COR-L47 (cell line): ENCODE measurements around the gene OR51B2.
"Not testable (repeated sequence)": the region's sequence is repeated elsewhere in the genome, so short reads cannot be mapped to it uniquely, and the experiment has no call there.

Experiments used
- DNase-seq: peaks from one replicate; lab custom pipeline; 2025; lab: John Stamatoyannopoulos, UW

OR51B2 gene

GRCh38 chr11:5324197-5324596 lies at the start of gene OR51B2:
Gene OR51B2, minus strand, starts transcription at chr11:5324297. Its CDS starts 0 bp downstream, at chr11:5324297.
- no peak for DNase-seq

- DNase-seq: no peak
Observed at GRCh38 chr11:5369789-5370188, 45.7 kb upstream of the OR51B2 start.

GRCh38 chr11:5368502-5369043 lies 44.5 kb upstream of the OR51B2 start:
- no peak for DNase-seq

DNA sequence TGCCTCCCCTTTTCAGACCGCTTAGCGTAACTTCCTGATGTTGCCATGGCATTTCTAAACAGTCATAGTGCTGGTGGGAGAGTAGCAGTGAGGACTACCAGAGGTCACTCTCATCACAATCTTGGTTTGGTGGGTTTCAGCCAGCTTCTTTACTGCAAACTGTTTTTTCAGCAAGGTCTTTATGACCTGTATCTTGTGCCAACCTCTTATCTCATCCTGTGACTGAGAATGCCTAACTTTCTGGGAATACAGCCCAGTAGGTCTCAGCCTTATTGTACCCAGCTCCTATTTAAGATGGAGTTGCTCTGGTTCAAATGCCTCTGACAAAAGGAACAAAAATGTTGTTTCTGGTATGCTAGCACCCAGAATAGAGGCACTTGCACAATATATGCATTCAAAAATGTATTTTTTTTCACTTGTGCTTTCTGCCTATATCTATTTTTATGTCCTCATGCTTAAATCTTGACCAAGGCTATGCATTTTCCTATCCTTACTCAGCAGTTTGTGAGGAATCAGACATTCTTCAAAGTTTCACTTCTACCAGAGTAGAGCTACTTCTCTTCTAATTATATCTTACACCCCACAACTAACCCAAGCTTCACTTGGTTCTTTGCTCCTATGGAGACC lies 43.5 kb upstream of the OR51B2 start:
- no peak for DNase-seq

DNA sequence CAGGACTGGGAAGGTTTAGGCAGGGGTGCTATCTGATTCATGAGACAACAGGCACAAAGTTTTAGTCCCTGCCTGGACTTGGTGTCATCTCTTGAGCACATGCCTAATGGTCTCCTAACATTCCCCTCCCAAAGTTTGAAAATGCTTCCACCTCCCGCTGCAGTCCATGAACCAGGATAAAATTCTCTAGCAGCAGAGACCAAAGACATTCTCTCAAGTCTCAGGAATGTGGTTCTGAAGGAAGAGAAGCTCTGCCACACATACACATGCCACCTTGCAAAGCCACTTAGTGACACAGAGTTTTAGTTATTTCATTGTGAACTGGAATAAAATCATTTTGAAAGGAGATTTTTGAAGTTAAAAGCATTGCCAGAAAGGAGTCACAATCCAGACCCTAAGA lies 42.8 kb upstream of the OR51B2 start:
- DNase-seq: no peak

DNA sequence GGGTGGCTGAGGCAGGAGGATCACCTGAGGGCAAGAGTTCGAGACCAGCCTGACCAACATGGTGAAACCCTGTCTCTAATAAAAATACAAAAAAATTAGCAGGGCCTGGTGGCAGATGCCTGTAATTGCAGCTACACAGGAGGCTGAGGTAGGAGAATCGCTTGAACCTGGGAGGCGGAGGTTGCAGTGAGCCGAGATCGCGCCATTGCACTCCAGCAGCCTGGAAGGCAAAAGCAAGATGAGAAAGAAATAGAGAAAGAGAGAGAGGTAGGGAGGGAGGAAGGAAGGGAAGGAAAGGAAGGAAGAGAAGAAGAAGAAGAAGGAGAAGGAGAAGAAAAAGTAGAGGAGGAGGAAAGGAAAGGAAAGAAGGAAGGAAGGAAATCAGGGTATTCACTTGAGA lies 42.3 kb upstream of the OR51B2 start:
- not testable (repeated sequence) for DNase-seq

GRCh38 chr11:5364214-5364613 lies 40.1 kb upstream of the OR51B2 start:
- DNase-seq: no peak

DNA sequence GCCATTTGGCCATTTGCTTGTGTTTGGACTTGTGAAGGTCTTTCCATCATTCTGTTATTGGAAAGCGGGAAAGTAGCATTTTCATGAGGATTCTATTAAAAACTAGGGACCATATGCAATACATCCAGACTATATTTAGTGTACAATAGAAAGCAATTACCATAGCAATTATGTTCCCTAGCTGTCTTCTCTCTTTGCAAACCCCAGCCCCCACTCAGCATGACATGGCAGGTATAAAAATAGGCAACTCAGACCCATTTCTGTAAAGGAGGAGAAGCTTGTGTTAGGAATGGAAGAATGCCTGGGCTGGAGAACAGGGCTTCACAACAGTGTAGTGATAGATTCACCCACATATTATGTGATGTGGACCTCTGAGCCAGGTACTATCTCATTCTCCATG lies 39.6 kb upstream of the OR51B2 start:
- no peak for DNase-seq

DNA sequence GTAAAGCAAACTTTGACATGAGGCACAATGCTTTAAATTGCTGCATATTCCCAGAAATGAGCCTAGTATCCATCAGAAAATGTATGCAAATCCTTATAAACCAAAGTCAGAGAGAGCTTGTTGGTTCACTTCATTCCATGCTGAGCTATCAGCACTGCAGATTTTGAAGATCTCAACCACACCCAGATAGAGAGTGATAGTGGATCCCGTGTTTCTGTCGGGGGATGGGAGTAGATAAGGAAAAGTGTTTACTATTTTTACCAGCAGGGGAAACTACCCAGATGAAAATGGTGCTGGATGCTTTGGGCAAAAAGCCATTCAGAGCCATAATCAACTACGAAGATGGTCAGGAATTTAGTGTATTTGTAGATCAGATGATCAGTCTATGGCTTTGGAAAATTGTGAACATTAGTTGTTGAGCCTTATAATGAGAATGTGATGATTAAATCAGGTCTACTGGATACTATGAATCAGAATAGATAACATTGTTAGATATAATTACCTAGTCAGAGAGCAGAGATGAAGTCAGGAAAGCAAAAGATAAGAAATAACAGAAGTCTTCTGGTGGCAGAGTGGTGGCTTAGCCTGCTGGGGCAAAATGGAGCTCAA lies 38.0 kb upstream of the OR51B2 start:
- DNase-seq: no peak

DNA sequence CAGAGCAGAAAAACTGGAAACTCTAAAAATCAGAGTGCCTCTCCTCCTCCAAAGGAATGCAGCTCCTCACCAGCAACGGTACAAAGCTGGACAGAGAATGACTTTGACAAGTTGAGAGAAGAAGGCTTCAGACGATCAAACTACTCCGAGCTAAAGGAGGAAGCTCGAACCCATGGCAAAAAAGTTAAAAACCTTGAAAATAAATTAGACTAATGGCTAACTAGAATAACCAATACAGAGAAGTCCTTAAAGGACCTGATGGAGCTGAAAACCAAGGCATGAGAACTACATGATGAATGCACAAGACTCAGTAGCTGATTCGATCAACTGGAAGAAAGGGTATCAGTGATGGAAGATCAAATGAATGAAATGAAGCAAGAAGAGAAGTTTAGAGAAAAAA lies 31.9 kb upstream of the OR51B2 start:
- not testable (repeated sequence) for DNase-seq

DNA sequence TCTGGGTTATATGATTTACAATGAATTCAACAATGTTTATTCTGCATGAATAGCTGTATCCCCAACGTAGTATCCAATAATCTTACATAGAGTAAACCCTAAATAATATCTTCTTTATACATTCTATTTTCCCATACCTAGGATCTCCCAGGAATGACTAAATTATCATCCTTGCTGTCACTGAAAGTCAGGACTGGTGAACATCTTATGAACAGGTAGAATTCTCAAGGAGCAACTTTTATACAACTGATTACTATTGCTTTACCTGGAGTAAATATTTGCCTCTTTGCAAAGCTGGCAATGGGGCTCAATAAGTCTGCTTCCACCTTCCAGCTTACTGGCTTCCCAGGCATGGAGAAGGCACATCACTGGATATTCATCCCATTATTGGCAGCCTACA lies 27.1 kb upstream of the OR51B2 start, which contains the start of gene OR51B6:
Gene OR51B6, plus strand, starts transcription at position 301 of the 400 bp plus-strand sequence. Its CDS starts 0 bp downstream, at position 301.
- no peak for DNase-seq

DNA sequence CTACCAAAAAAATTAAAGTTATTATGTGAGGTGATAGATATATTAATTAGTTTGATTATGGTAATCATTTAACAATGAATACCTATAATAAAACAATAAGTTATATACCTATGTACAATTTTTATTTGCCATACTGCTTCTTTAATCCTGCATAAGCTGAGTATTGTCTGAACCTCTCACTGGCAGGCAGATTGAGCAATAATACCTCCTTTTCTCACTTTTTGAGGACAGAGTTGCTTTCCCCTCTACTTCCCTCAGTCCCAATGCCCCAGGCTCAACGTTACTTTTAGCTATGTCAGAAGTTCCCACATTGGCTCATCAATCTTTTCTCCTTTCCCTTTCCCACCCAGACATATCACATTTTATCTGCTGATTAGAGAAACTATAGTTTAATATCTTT lies 25.5 kb upstream of the OR51B2 start:
- DNase-seq: no peak

GRCh38 chr11:5348551-5349194 lies 24.6 kb upstream of the OR51B2 start:
- DNase-seq: no peak

DNA sequence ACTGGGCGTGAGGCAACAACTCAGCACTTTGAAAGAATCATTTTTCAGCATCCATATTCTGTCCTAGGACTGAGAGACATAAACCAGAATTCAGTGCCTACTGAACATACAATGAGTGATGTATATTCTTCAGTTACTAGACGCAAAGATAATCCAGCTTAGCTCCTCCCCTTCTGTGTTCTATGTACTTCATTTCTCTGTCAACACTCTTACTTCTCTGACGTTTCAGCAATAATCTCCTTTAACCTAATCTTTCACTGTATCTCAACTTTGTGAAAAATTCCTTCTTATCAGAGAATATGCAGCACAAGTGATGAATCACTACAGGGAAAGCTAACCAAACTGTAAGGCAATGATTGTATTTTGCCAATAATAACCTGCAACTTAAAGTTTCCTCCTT lies 21.7 kb upstream of the OR51B2 start:
- no peak for DNase-seq

DNA sequence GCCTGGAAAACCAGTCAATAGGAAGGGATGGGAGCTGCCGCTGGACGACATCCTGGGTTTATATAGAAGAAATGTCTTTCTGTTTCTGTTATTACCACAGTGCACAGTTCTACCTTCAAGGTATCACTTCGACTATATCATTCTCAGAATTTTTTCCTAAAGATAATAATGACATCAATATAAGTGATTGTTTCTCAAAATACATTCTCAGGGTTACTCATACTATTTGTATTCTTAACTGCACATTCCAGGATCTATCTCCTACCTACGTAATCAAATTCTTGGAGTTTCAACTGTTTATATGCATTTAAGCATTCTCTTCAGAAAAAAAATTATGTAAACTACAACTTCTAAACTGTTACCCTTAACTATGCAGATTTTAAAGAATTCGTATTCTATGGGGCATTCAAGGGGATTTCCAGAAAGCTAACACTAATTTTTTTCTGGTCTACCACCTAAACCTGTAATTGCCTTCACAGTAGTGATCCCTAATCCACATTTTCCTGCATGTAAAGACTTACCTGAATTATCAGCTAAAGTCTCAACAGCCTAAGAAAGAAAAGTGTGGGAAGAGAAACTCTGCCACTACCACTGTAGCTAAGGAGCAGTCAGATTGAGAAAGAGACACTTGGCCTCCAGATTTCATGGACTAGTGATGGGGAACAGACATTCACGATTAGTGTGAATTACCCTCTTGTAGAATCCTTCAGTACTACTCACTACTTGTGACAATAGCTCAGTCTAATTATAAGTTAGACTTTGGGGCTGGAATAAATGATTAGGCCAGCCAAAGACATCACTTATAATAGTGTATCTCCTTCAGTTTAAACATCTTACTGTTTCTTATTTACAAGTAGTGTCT lies 19.6 kb upstream of the OR51B2 start, which contains the start of gene OR51B5:
Gene OR51B5, minus strand, starts transcription at position 51 of the 862 bp plus-strand sequence. Its CDS starts 0 bp downstream, at position 51.
- no peak for DNase-seq

- DNase-seq: no peak
Observed at GRCh38 chr11:5339771-5340322, 15.8 kb upstream of the OR51B2 start.

- DNase-seq: not testable (repeated sequence)
Observed at GRCh38 chr11:5337253-5337652, 13.2 kb upstream of the OR51B2 start.

DNA sequence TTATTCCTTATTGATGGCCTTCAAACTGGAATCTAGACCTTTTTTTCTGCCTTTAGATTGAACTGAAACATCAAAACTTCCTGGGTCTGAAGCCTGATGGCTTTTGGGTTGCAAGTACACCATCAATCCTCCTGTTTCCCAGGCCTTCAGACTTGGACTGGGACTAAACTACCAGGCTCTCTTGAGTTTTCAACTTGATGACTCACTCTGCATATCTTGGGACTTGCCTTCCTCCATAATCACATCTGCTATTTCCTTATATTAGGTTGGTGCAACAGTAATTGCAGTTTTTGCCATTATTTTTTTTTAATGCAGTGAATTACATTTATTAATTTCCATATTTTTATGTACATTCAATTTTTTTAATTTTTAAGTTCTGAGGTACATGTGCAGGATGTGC lies 12.2 kb upstream of the OR51B2 start:
- DNase-seq: no peak

GRCh38 chr11:5335170-5335569 lies 11.1 kb upstream of the OR51B2 start:
- DNase-seq: no peak

DNA sequence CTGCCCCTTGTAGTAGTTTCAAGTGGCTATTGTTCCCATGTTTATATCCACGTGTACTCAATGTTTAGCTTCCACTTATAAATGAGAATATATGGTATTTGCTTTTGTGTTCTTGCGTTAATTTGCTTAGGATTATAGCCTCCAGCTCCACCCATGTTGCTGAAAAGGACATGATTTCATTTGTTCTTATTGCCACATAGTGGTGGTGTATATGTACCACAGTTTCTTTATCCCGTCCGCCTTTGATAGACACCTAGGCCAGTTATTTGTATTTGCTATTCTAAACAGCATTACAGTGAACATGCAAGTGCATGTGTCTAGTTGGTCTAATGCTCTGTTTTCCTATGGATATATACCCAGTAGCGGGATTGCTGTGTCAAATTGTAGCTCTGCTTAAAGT lies 6.8 kb downstream of the OR51B2 start:
- DNase-seq: no peak

DNA sequence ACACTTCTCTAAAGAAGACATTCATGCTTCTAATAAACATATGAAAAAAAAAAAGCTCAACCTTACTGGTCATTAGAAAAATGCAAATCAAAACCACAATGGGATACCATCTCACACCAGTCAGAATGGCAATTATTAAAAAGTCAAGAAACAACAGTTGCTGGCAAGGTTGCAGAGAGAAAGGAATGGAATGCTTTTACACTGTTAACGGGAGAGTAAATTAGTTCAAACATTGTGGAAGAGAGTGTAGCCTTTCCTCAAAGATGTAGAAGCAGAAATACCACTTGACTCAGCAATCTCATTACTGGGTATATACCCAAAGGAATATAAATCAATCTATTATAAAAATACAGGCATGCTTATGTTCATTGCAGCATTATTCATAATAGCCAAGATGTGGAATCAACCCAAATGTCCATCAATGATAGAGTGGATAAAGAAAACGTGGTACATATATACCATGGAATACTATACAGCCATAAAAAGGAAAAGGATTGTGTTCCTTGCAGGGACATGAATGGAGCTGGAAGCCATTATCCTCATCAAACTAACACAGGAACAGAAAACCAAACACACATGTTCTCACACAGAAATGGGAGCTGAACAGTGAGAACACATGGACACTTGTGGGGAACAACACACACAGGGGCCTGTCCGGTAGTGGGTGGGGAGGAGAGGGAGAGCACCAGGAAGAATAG lies 10.6 kb downstream of the OR51B2 start:
- DNase-seq: not testable (repeated sequence)
